H1 (cell line): Measurements from ENCODE around the gene ZSWIM6. TPM values are rescaled to one million over a fixed set of nuclear protein-coding genes. Genes with fewer than 3 reads are reported as not detected.

Experiments
- RFX5 ChIP-seq: IDR thresholded peaks from 2 replicates; pipeline ENCODE4 v1.6.1; 2011; ENCODE audit warnings: low read depth, low read length, improper control_type of control experiment, borderline replicate concordance
- TAF1 ChIP-seq: IDR thresholded peaks from 2 replicates; pipeline ENCODE4 v1.6.1; 2011; ENCODE audit warnings: mild to moderate bottlenecking, low read depth, low read length
- TBP ChIP-seq: IDR thresholded peaks from 2 replicates; pipeline ENCODE4 v1.6.1; 2011; ENCODE audit warnings: low read depth, low read length, improper control_type of control experiment
- polyA plus RNA-seq, 7 experiments: library from polyadenylated mRNA; depleted of rRNA in 3 of 7; stranded (reverse) in 5 of 7; unstranded in 2 of 7; fragments of >200 nt in 5 of 7; fragments of 200-250 nt in 2 of 7; gene quantifications; 1 replicate in 5 of 7; 2 replicates in 1 of 7; 4 replicates in 1 of 7; pipeline versions ENCODE4 v1.2.1 to v1.2.3, GENCODE V29; 2011 to 2013; ENCODE audit warnings: missing spikeins in 2 of 7, mixed read lengths in 2 of 7
- total RNA-seq: library from RNA; stranded (reverse); fragmentation: NEBNext Ultra II Directional; extraction: Animal tissue kit (Norgen Biotek cat#: 25700); gene quantifications from 2 replicates; pipeline ENCODE4 v1.2.1, GENCODE V29; 2021

Gene ZSWIM6
- total and polyA plus RNA-seq, 2 of the 8 experiments (the other 6 are each of a cell fraction or from before 2014, with no cell fraction given), result 7.9 to 12.4 TPM

DNA sequence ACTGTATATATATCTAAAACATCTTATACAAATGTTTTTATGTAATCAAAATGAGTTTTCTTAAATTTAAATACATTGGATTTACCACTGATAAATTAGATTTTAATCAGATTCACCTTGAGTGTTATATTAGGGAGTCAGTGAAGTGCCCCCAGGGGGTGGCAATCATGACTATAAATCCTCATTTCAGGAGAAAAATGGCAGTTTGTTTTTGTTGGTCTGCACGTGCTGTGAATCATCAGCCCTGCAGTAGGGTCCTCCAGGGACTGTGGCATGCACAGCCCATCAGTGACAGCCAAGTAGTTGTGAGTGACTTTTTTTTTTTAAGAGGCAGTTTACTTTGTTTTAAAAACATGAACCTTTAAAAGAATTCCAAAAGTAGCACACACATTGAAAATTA, 65.2 kb downstream of the ZSWIM6 start (continued):
- no peak for TF ChIP-seq TBP
- TF ChIP-seq TAF1, result no peak
- no peak for TF ChIP-seq RFX5
- TF ChIP-seq, all 59 proteins: peak for 0
